Activated B cell treated with CpG ODN at 0.5 μM for 24 hours (primary cell): Measurements from ENCODE around the gene PBXIP1. TPM values are rescaled to one million over a fixed set of nuclear protein-coding genes. Genes with fewer than 3 reads are reported as not detected.

ENCODE experiments used
- ATAC-seq: fragments of 200-7000 bp; cut with Tn5 transposase; one replicate; pipeline ENCODE4 v1.10.0; 2021; ENCODE audit warnings: low read depth, mild to moderate bottlenecking, moderate library complexity
- CTCF ChIA-PET: fragments of 350-600 bp; sonication (Branson Sonifier 250); formaldehyde crosslinking; loops from one replicate; lab custom pipeline; 2021; ENCODE audit warnings: antibody characterized with exemption; lab: Charles Lee
- POLR2A ChIA-PET: fragments of 350-600 bp; sonication (Branson Sonifier 250); formaldehyde crosslinking; loops from one replicate; lab custom pipeline; 2021; ENCODE audit warnings: antibody characterized with exemption; lab: Charles Lee
- DNase-seq: peaks from one replicate; pipeline ENCODE4 v3.0.0; 2022
- H3K27ac Mint-ChIP-seq: one replicate; pipeline ENCODE4 v1.8.0; 2020; ENCODE audit warnings: mixed read lengths
- H3K27me3 Mint-ChIP-seq: one replicate; pipeline ENCODE4 v1.8.0; 2021; ENCODE audit warnings: mixed read lengths
- H3K36me3 Mint-ChIP-seq: one replicate; pipeline ENCODE4 v1.8.0; 2021; ENCODE audit warnings: low read depth, mixed read lengths
- H3K4me1 Mint-ChIP-seq: one replicate; pipeline ENCODE4 v1.8.0; 2021; ENCODE audit warnings: mixed read lengths
- H3K4me3 Mint-ChIP-seq: one replicate; pipeline ENCODE4 v1.8.0; 2020; ENCODE audit warnings: mild to moderate bottlenecking, mixed read lengths
- H3K9me3 Mint-ChIP-seq: one replicate; pipeline ENCODE4 v1.8.0; 2020; ENCODE audit warnings: mixed read lengths
- intact Hi-C: fragments of 100-400 bp; cut with micrococcal nuclease; formaldehyde crosslinking; loops from one replicate; pipeline ENCODE4 v1.15.1; 2024
- total RNA-seq: library from RNA; stranded (reverse); gene quantifications from 2 replicates; pipeline ENCODE4 v1.2.3, GENCODE V29; 2022
- TF ChIP-seq, protein P1 (sequence below): fragments of 200-600 bp; IDR thresholded peaks from one replicate; pipeline ENCODE4 v1.8.0; 2022; ENCODE audit warnings: antibody characterized with exemption, mild to moderate bottlenecking

The PBXIP1 gene
- total RNA-seq, 1 donor from 2014 or later, result 42.4 TPM

DNA sequence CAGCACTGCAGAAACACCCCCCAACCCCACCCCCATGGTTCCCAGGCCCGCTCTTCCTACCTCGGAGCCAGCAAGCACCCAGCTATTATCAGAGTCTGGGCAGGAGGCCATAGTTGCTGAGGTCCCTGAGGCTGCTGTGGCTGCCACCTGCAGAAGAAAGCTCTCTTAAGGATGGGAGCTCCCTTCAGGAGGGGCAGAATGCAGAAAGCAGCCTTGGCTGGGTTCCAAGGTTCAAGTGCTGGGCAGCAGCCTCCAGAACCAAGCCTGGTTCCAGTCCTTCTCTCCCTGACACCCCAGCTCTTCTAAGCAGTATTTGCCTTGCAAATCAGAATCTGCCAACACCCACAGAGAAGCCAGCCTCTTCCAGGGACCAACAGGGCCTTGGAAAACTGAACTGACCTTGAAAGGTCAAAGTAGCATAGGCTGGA, 2.3 kb downstream of the PBXIP1 start:
- ChIA-PET CTCF (interaction anchor here (1.6 kb wide), 1 partner anchor 46 kb away, joined by 8 read pairs; no protein-coding TSS in a partner anchor), POLR2A (interaction anchor here (1.4 to 6.8 kb wide), 2 partner anchors 17 to 63 kb away, joined by 3 to 52 read pairs; partner anchors contain the start of gene PMVK)
- ATAC-seq (no peak), DNase-seq (no peak)
- TF ChIP-seq, protein P1, sequence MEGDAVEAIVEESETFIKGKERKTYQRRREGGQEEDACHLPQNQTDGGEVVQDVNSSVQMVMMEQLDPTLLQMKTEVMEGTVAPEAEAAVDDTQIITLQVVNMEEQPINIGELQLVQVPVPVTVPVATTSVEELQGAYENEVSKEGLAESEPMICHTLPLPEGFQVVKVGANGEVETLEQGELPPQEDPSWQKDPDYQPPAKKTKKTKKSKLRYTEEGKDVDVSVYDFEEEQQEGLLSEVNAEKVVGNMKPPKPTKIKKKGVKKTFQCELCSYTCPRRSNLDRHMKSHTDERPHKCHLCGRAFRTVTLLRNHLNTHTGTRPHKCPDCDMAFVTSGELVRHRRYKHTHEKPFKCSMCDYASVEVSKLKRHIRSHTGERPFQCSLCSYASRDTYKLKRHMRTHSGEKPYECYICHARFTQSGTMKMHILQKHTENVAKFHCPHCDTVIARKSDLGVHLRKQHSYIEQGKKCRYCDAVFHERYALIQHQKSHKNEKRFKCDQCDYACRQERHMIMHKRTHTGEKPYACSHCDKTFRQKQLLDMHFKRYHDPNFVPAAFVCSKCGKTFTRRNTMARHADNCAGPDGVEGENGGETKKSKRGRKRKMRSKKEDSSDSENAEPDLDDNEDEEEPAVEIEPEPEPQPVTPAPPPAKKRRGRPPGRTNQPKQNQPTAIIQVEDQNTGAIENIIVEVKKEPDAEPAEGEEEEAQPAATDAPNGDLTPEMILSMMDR, result no peak
- intact Hi-C loops, result no loop called here
- H3K9me3 Mint-ChIP-seq, result no peaks in the 10 kb centered on the region
- peak overlapping the region; percentile 93 for H3K27ac Mint-ChIP-seq
- H3K4me1 Mint-ChIP-seq, result peaks cover 75% of the 10 kb centered on the region
- no peaks in the 10 kb centered on the region for H3K27me3 Mint-ChIP-seq
- H3K4me3 Mint-ChIP-seq, result no peak overlapping the region
- H3K36me3 Mint-ChIP-seq, result peaks cover 23% of the 10 kb centered on the region

DNA sequence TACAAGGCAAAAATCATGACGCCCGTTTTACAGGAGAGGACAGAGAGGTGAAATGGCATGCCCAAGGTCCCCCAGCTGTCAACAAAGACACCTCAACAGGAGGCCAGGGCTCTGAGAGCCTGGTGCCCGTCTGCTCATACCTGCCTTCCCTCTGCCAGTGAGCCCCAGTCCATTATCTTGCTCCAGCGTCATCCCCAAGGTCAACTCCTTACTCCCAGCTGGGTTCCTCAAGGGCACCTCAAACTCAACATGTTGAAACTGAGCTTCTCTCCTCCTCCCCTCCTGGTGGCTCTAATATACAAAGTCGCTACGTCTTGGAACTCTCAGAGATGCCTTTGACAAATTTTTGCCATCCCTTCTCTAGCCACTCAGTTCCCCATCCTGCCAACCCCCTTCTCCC, 3.2 kb downstream of the PBXIP1 start:
- Mint-ChIP-seq H3K27me3 (no peaks in the 10 kb centered on the region), H3K27ac (peak overlapping the region; percentile 93), H3K9me3 (no peaks in the 10 kb centered on the region), H3K4me3 (peak overlapping the region; percentile 39), H3K4me1 (peaks cover 72% of the 10 kb centered on the region), H3K36me3 (peaks cover 23% of the 10 kb centered on the region)
- ATAC-seq, result no peak
- ChIA-PET POLR2A (interaction anchor here (0.5 to 6.8 kb wide), 5 partner anchors 8 to 183 kb away, joined by 4 to 52 read pairs (median 11); partner anchors contain the start of genes PMVK, PYGO2 and SLC50A1), CTCF (interaction anchor here (0.7 to 1.2 kb wide), 5 partner anchors 9 to 489 kb away, joined by 3 to 5 read pairs (median 3); partner anchors contain the start of genes ADAM15 and PYGO2)
- TF ChIP-seq, protein P1, result no peak
- no peak for DNase-seq
- intact Hi-C loops, result no loop called here

DNA sequence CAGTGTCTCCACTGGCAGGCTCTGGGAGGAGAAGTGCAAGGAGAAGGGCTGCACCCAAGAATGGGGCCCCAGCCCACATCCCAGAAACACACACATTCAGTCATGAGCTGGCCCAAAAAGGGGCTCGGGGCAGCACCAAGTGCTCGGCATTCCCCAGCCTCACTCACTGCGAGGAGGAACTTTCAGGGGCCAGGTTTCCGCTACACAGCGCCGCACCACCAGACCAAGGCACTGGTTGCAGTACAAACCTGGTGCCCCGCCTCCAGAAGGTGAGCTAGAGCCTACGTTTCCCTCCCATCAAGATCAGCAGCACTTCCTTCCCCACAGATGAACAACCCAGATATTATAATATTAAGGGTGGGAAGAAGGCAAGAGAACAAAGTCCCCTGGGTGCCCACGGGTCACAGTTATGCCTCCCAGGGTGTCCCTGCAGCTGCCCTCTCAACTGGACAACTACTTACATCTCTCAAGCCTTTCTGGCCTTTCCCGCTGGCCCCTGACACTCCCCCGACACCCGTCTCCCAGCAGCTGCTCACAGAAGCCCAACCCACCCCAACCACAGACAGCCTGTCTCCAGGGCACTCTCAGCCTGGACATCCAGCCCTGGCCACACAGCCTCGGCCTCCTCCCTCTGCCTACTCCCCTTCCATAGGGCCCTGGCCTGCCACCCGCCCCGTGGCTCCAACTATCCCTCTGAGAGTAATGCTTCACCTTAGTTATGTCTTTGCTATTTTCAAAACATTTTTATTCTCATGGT, 3.8 kb downstream of the PBXIP1 start:
- Mint-ChIP-seq H3K36me3 (peaks cover 25% of the 10 kb centered on the region), H3K4me1 (peaks cover 69% of the 10 kb centered on the region), H3K27me3 (no peaks in the 10 kb centered on the region), H3K27ac (peak overlapping the region; percentile 93), H3K4me3 (peak overlapping the region; percentile 39), H3K9me3 (no peaks in the 10 kb centered on the region)
- peak; percentile 53 for ATAC-seq
- POLR2A ChIA-PET, result interaction anchor here (1.1 to 6.8 kb wide), 6 partner anchors 9 to 133 kb away, joined by 3 to 52 read pairs (median 8); partner anchors contain the start of genes CKS1B, PMVK and PYGO2
- intact Hi-C loops, result no loop called here
- CTCF ChIA-PET, result interaction anchor here (0.7 to 1.2 kb wide), 8 partner anchors 9 to 488 kb away, joined by 3 to 5 read pairs (median 3); partner anchors contain the start of genes ADAM15 and PYGO2
- no peak for DNase-seq
- TF ChIP-seq, protein P1, result no peak

DNA sequence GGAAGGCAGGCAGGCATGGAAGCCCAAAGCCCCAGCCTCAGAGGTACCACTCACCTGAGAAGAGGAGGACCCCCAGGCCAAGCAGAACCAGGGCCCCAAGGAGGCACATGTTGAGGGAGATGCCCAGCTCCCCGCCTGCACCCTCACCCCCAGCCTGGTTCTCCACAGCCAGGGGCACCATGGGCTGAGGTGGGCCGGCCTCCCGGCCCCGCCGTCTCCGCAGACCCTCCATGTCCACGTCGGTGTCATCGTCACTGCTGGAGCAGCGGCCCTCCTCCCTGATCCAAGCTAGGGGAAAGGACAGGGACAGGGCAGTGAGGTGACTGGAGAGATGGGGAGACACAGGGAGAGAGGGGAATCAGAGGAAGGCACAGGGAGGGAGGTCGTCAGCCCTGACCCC, 7.8 kb downstream of the PBXIP1 start:
- DNase-seq (no peak), ATAC-seq (no peak)
- peaks cover 51% of the 10 kb centered on the region for H3K4me1 Mint-ChIP-seq
- TF ChIP-seq, protein P1, result no peak
- POLR2A ChIA-PET, result interaction anchor here (0.8 to 1.2 kb wide), 2 partner anchors 12 to 52 kb away, joined by 3 read pairs; partner anchors contain the start of gene PMVK
- peaks cover 32% of the 10 kb centered on the region for H3K36me3 Mint-ChIP-seq
- intact Hi-C loops, result no loop called here
- no peak overlapping the region for H3K27ac Mint-ChIP-seq
- no peaks in the 10 kb centered on the region for H3K9me3 Mint-ChIP-seq
- no peak overlapping the region for H3K4me3 Mint-ChIP-seq
- H3K27me3 Mint-ChIP-seq, result no peaks in the 10 kb centered on the region
- CTCF ChIA-PET, result no interaction called here
